Liver (tissue), 9 donors: ENCODE data around the gene MSL1. TPM values are rescaled to one million over a fixed set of nuclear protein-coding genes. Genes with fewer than 3 reads are reported as not detected.

Experiments used
- DNase-seq: peaks from one replicate; pipeline ENCODE4 v3.0.0-alpha.2; 2017; ENCODE audit warnings: low spot score
- H3K27ac ChIP-seq, 2 donors: one replicate each; pipeline ENCODE4 v1.7.0; 2013; ENCODE audit warnings: inconsistent platforms in 2 of 2, low read length in 2 of 2, control low read depth in 1 of 2, low read depth in 1 of 2, mild to moderate bottlenecking in 1 of 2
- H3K27me3 ChIP-seq, 4 donors: one replicate each; pipeline versions ENCODE4 v1.6.1 to v1.7.0; 2013; ENCODE audit warnings: low read length in 3 of 4, inconsistent platforms in 1 of 4, mild to moderate bottlenecking in 1 of 4, moderate library complexity in 1 of 4; ENCODE audit not compliant: control insufficient read depth in 4 of 4, insufficient read depth in 4 of 4
- H3K36me3 ChIP-seq, 4 donors: one replicate each; pipeline versions ENCODE4 v1.6.1 to v1.7.0; 2013; ENCODE audit warnings: low read length in 3 of 4, mild to moderate bottlenecking in 3 of 4, low read depth in 1 of 4, moderate library complexity in 1 of 4; ENCODE audit not compliant: control insufficient read depth in 4 of 4, insufficient read depth in 3 of 4
- H3K4me1 ChIP-seq, 4 donors: one replicate each; pipeline versions ENCODE4 v1.6.1 to v1.7.0; 2013; ENCODE audit warnings: low read length in 3 of 4, mild to moderate bottlenecking in 3 of 4, moderate library complexity in 1 of 4; ENCODE audit not compliant: control insufficient read depth in 4 of 4, insufficient read depth in 4 of 4
- H3K4me3 ChIP-seq, 3 donors: one replicate each; pipeline versions ENCODE4 v1.6.1 to v1.7.0; 2013; ENCODE audit warnings: low read length in 3 of 3, control low read depth in 1 of 3, low read depth in 1 of 3, mild to moderate bottlenecking in 1 of 3
- H3K9ac ChIP-seq, 2 donors: one replicate each; pipeline ENCODE4 v1.7.0; 2013; ENCODE audit warnings: low read length in 2 of 2, mild to moderate bottlenecking in 2 of 2, moderate library complexity in 2 of 2, control low read depth in 1 of 2, low read depth in 1 of 2
- H3K9me3 ChIP-seq, 4 donors: one replicate each; pipeline versions ENCODE4 v1.6.1 to v1.7.0; 2013; ENCODE audit warnings: low read length in 3 of 4; ENCODE audit not compliant: control insufficient read depth in 4 of 4
- EGR1 ChIP-seq, 2 donors: IDR thresholded peaks; 2 replicates each; pipeline ENCODE4 v1.6.1; 2016 to 2018; ENCODE audit warnings: antibody characterized with exemption in 2 of 2, low read depth in 2 of 2
- FOXA1 ChIP-seq: IDR thresholded peaks from 2 replicates; pipeline ENCODE4 v1.6.1; 2016; ENCODE audit warnings: antibody characterized with exemption
- FOXA2 ChIP-seq: IDR thresholded peaks from 2 replicates; pipeline ENCODE4 v1.6.1; 2016; ENCODE audit warnings: antibody characterized with exemption
- HNF4A ChIP-seq, 2 donors: conservative IDR thresholded peaks; 2 replicates each; pipeline ENCODE4 v1.6.1; 2016; ENCODE audit warnings: antibody characterized with exemption in 2 of 2, mild to moderate bottlenecking in 2 of 2
- HNF4G ChIP-seq: IDR thresholded peaks from 2 replicates; pipeline ENCODE4 v1.6.1; 2016; ENCODE audit warnings: antibody characterized with exemption
- JUND ChIP-seq, 2 donors: IDR thresholded peaks; 2 replicates each; pipeline ENCODE4 v1.6.1; 2016; ENCODE audit warnings: antibody characterized with exemption in 2 of 2
- RAD21 ChIP-seq, 2 donors: IDR thresholded peaks; 2 replicates each; pipeline ENCODE4 v1.6.1; 2016; ENCODE audit warnings: antibody characterized with exemption in 2 of 2, mild to moderate bottlenecking in 2 of 2
- RXRA ChIP-seq, 2 donors: IDR thresholded peaks; 2 replicates each; pipeline ENCODE4 v1.6.1; 2017 to 2018; ENCODE audit warnings: antibody characterized with exemption in 2 of 2, mild to moderate bottlenecking in 1 of 2
- SP1 ChIP-seq: IDR thresholded peaks from 2 replicates; pipeline ENCODE4 v1.6.1; 2018; ENCODE audit warnings: antibody characterized with exemption, mild to moderate bottlenecking
- WGBS: extraction: QIAGEN DNeasy Blood & Tissue Kit; methylation state at CpG from one replicate; pipeline ENCODE4 v1.1.7; 2013; 5-methylcytosine and 5-hydroxymethylcytosine counted together
- polyA plus RNA-seq, 2 donors: library from polyadenylated mRNA; stranded (reverse) in 1 of 2; unstranded in 1 of 2; fragments of 200-250 nt in 1 of 2; fragments of >200 nt in 1 of 2; fragmentation: Nextera tagmentation in 1 of 2; extraction: Ambion mirVana in 1 of 2; gene quantifications; one replicate each; pipeline versions ENCODE4 v1.2.1 to v1.2.3, GENCODE V29; 2013 to 2015
- total RNA-seq, 2 donors: library from RNA; depleted of rRNA; stranded (reverse); fragments of >200 nt; gene quantifications; one replicate each; pipeline ENCODE4 v1.2.3, GENCODE V29; 2014
- TF ChIP-seq, protein P1 (sequence below): IDR thresholded peaks from 2 replicates; pipeline ENCODE4 v1.6.1; 2016; ENCODE audit warnings: antibody characterized with exemption
- TF ChIP-seq, protein P2 (sequence below): IDR thresholded peaks from 2 replicates; pipeline ENCODE4 v1.6.1; 2016; ENCODE audit warnings: antibody characterized with exemption
- TF ChIP-seq, protein P3 (sequence below): IDR thresholded peaks from 2 replicates; pipeline ENCODE4 v1.6.1; 2016; ENCODE audit warnings: antibody characterized with exemption
- donor health status: healthy.
- donor health status: healthy.
- donor health status: healthy.
- donor health status: healthy.
- donor health status: healthy.

Gene MSL1
- total and polyA plus RNA-seq, 4 donors = 7.9 to 43.7 (median 23.6) TPM

DNA sequence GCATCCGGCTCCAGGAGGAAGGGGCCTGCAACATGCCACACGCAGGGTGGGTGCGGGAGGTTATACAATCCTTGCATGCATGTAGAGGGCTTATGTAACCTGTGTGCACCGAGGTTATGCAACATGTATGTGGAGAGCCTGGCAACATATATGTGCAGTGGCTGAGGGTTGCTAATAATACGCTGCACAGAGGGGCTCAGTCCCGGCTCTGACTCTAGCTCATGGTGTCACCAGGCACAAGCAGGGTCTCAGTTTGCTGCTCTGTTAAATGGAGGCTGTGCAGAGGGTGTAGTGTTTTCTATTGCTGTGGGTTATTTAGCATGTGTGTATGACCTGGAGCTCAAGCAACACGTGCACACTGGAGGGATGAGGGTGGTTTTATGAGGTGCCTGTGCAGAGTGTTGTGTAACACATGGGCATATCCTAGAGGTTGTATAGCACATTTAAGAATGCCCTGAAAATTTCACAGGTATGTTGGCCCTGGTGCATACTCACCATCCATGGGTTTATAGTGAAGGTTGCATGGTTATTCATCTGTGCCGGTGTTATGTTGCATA lies 45.8 kb upstream of the MSL1 start:
- TF ChIP-seq JUND (IDR thresholded peaks at IDR 0.05) = no peak
- TF ChIP-seq, protein P1, sequence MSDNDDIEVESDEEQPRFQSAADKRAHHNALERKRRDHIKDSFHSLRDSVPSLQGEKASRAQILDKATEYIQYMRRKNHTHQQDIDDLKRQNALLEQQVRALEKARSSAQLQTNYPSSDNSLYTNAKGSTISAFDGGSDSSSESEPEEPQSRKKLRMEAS = no peak
- no peak for TF ChIP-seq RAD21 (IDR thresholded peaks at IDR 0.05)
- TF ChIP-seq RXRA (IDR thresholded peaks at IDR 0.05) = no peak
- Histone ChIP-seq H3K27me3 (no peaks in the 10 kb centered on the region), H3K9ac (no peak overlapping the region), H3K4me3 (no peak overlapping the region), H3K4me1 (peaks cover 30 to 51% (median 36%) of the 10 kb centered on the region in 4 donors), H3K36me3 (no peaks in the 10 kb centered on the region), H3K27ac (peak overlapping the region; percentile 39 to 59), H3K9me3 (no peaks in the 10 kb centered on the region)
- WGBS = 42% methylated on average over 8 of the region's 8 CpGs
- DNase-seq = no peak

DNA sequence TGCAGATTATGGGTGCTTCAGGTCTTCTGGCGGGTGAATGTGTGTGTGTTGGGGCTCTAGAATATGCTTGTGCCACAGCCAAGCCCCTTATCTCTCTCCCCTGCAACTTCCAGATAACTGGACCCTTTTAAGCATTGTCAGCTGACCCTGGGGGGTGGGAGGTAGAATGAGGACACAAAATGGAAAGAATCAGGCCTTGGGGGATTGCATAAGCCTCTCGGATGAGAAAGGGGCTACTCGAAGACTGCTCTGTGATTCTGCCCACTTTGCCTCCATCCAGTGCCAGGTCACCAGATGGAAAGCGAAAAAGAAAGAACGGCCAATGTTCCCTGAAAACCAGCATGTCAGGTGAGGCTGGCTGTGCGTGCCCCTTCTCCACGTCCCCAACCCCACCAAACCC lies 45.2 kb upstream of the MSL1 start:
- Histone ChIP-seq H3K4me1 (peaks cover 25 to 46% (median 31%) of the 10 kb centered on the region in 4 donors), H3K9me3 (no peaks in the 10 kb centered on the region), H3K9ac (no peak overlapping the region), H3K27ac (no peak overlapping the region), H3K27me3 (no peaks in the 10 kb centered on the region), H3K4me3 (no peak overlapping the region), H3K36me3 (no peaks in the 10 kb centered on the region)
- WGBS = 94% methylated on average over 7 of the region's 7 CpGs
- TF ChIP-seq, protein P2, sequence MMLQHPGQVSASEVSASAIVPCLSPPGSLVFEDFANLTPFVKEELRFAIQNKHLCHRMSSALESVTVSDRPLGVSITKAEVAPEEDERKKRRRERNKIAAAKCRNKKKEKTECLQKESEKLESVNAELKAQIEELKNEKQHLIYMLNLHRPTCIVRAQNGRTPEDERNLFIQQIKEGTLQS = no peak
- TF ChIP-seq, protein P1 = no peak
- TF ChIP-seq JUND (IDR thresholded peaks at IDR 0.05) (no peak), RXRA (IDR thresholded peaks at IDR 0.05) (no peak), HNF4G (no peak), HNF4A (conservative IDR thresholded peaks at IDR 0.05) (no peak)
- TF ChIP-seq, protein P3, sequence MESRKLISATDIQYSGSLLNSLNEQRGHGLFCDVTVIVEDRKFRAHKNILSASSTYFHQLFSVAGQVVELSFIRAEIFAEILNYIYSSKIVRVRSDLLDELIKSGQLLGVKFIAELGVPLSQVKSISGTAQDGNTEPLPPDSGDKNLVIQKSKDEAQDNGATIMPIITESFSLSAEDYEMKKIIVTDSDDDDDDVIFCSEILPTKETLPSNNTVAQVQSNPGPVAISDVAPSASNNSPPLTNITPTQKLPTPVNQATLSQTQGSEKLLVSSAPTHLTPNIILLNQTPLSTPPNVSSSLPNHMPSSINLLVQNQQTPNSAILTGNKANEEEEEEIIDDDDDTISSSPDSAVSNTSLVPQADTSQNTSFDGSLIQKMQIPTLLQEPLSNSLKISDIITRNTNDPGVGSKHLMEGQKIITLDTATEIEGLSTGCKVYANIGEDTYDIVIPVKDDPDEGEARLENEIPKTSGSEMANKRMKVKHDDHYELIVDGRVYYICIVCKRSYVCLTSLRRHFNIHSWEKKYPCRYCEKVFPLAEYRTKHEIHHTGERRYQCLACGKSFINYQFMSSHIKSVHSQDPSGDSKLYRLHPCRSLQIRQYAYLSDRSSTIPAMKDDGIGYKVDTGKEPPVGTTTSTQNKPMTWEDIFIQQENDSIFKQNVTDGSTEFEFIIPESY = no peak
- no peak for DNase-seq

DNA sequence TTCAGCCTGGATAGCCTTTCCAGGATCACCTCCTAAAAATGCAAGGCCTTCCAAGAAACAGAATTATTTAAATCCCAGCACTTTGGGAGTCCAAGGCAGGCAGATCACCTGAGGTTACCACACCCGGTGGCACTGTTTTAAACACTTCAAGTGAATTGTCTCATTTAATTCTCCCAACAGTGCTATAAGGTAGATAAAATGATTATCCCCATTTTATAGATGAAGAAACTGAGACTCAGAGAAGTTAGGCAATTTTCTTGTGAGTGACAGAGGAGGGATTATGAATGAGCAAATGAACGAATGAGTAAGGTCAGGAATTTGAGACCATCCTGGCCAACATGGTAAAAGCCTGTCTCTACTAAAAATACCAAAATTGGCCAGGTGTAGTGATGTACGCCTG lies 42.2 kb upstream of the MSL1 start:
- 94% methylated on average over 3 of the region's 3 CpGs for WGBS
- H3K36me3 ChIP-seq = peaks cover 0 to 3% (median 1%) of the 10 kb centered on the region in 4 donors

DNA sequence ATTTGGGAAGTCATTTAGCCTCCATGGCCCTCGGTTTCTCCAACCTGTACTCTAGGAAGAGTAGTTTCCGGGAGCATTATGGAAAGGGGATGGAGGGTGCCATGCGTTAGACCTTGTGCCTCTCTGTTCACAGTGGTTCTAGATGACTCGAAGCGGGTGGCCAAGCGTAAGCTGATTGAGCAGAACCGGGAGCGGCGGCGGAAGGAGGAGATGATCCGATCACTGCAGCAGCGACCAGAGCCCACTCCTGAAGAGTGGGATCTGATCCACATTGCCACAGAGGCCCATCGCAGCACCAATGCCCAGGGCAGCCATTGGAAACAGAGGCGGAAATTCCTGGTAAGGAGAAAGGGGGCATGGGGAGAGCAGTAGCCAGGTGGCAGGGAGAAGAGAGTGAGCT lies 37.3 kb upstream of the MSL1 start:
- Histone ChIP-seq H3K4me1 (no peaks in the 10 kb centered on the region), H3K36me3 (peaks cover 1 to 19% (median 4%) of the 10 kb centered on the region in 4 donors), H3K4me3 (no peak overlapping the region), H3K9me3 (no peaks in the 10 kb centered on the region), H3K27me3 (no peaks in the 10 kb centered on the region), H3K27ac (no peak overlapping the region), H3K9ac (no peak overlapping the region)
- DNase-seq = no peak
- no peak for TF ChIP-seq FOXA1
- no peak for TF ChIP-seq JUND (IDR thresholded peaks at IDR 0.05)
- 94% methylated on average over 14 of the region's 14 CpGs for WGBS

More for the DNA sequence above, 42.2 kb upstream of the MSL1 start:
- Histone ChIP-seq H3K27ac (no peak overlapping the region), H3K9me3 (no peaks in the 10 kb centered on the region), H3K4me3 (no peak overlapping the region), H3K9ac (no peak overlapping the region), H3K27me3 (no peaks in the 10 kb centered on the region), H3K4me1 (peaks cover 13 to 23% (median 18%) of the 10 kb centered on the region in 4 donors)
- DNase-seq = no peak
- TF ChIP-seq FOXA2 (no peak), HNF4A (conservative IDR thresholded peaks at IDR 0.05) (no peak), EGR1 (IDR thresholded peaks at IDR 0.05; ENCODE audit: low read depth in 2 of 2) (no peak), FOXA1 (no peak), SP1 (no peak)
